Nasal cavity respiratory epithelium epithelial cell of viscerocranial mucosa (primary cell): ENCODE results near the gene SLC30A7. TPM values are rescaled to one million over a fixed set of nuclear protein-coding genes. Genes with fewer than 3 reads are reported as not detected.

ENCODE experiments used
- total RNA-seq: library from RNA; depleted of rRNA; stranded (reverse); fragments of >200 nt; gene quantifications from 2 replicates; pipeline ENCODE4 v1.2.3, GENCODE V29; 2014

The SLC30A7 gene
- 37.6 and 42.6 TPM in 2 replicates for total RNA-seq

DNA sequence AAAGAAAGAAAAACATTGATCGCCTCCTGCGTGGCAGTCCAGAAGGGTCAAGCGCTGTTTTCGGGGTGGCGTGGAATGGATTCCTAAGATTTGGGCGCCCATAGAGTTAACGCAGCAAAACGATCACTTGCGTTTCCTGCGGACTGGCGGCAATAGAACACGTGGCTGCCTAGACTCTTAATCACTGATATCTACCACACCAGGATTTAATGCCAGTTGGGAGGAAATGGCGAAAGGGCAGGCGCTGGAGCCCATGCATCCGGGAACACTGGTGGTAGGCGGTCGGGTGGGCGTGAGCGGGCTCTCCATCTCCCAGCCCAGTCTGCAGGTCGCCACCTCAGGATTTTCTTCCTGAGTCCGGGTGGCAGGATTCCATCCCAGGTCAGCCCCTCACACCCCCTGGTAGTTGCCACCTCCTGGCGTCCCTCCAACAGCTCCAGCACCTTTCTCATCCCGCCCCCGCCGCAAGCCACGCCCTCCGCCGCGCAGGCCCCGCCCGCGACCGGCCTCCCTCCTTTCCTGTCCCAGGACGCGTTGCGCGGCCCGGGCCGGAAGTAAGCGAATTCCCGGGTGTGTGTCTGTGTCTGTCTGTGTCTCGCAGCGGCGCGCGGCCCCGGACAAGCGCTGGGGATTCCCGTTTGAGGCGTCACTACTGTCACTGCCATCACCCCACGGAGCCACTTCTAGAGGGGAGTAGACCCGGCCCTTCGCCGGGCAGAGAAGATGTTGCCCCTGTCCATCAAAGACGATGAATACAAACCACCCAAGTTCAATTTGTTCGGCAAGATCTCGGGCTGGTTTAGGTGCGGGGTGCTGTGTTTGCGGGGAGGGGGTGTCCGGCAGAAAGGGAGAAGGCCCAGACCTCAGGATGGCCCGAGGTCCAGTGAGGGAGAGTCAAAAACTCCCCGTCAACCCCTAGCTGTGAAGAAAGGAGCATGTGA lies at the start of gene SLC30A7:
Gene SLC30A7 (plus strand): TSS at position 551 of the 941 bp plus-strand sequence. CDS start 173 bp downstream, at position 724.

DNA sequence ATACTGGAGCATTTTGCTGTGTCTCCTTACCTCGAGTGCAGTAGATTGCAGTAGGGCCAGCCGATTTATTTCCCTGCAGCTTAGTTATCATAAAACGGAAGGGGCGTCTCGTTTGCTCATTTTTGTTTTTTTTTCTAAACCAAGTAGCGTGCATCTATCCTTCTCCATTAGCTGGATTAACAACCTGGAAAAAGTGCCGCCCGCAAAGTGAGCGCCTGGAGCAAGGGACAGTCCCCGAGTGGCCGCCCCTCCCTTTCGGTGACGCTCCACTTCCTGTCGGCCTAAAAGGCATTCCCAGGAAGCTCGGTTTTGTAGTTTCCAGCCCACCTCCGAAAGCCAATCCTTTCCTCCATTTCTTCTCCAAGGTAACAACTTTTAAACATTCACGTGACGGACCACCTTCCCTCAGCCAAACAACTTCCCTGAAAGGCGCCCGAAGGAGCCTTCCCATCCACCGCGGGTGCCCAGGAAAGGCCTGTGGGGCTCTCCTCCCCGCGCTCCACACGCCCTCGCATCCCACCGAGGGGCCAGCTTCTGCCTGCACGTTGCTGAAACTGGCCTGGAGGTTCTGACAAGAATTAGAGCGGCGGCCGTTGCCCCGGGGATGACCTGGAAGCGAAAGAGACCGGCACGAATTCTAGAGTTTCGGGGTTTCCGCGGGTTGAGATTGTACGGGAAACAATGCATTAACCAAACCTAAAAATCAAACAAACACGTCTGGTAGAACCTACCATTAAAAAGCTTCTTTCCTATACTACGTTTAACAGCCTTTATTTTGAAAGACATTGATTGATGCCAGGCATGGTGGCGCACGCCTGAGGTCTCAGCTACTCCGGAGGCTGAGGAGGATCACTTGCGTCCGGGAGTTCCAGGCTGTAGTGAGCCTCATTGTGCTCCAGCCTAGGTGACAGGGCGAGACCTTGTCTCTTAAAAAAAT lies 1.0 kb upstream of the SLC30A7 start, which contains the start of gene EXTL2:
Gene EXTL2 (minus strand): TSS at position 240 of the 937 bp plus-strand sequence. CDS start 6,085 bp downstream, outside the sequence.

DNA sequence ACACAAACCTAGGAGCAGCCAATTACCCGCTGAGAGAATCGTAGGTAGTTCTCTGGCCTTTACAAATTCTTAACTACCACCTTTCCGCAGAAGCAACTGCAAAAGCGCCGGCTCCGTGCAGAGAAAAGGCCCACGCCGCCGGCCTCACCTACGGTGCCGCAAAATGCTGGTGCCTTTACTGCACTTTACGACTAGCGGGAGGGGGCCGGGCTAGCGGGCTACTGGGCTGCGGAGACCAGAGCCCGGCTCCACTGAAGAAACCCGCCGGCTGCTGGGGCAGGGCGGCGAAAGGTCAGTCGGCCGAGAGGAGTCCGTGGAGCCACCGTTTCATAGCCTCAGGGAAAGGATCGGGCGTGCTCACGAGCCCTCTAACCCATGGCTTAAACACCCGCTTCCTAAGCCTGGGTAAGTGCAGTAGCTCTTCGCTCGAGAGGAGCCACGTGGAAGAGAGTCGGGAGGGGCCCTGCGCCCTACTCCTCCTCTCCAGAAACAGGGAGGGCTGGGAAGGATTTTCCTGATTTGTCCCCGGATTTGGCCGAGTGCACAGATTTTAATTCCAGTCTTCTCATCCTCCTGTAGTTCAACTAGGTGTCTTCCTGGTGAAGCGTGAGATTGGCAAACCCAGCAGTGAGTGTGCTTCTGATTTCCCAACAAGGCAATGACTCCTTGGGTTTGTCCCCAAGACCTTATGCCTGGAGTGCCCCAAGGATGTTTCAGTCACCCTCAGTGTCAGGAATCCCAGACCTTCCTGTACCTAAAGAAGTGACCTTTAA lies 130.0 kb downstream of the SLC30A7 start, which contains the start of gene DPH5:
Gene DPH5 (minus strand): TSS at position 128 of the 773 bp plus-strand sequence. CDS start 341 bp downstream, outside the sequence.

Other genes with a start within 250 kb of the SLC30A7 start
- not detected in 2 replicates for gene VCAM1, start 176.3 kb upstream of the SLC30A7 start, total RNA-seq
- 2.7 and 7.4 TPM in 2 replicates for gene EXTL2, start 1.2 kb upstream of the SLC30A7 start, total RNA-seq
- 29.0 and 42.4 TPM in 2 replicates for gene DPH5, start 129.7 kb downstream of the SLC30A7 start, total RNA-seq